ENCODE results near the gene ALPL. TPM values are rescaled to one million over a fixed set of nuclear protein-coding genes. Genes with fewer than 3 reads are reported as not detected.

The ALPL gene
- total RNA-seq, 1 experiment from 2014 or later: 410 TPM

GRCh38 chr1:21613072-21613867, 104.0 kb downstream of the ALPL start:
- Histone ChIP-seq H3K4me3 (no peak overlapping the region), H3K9me3 (replicated peaks) (no peaks in the 10 kb centered on the region), H3K4me1 (replicated peaks) (no peaks in the 10 kb centered on the region), H3K27me3 (replicated peaks) (no peaks in the 10 kb centered on the region; the same call in 1 of the 2 replicates), H3K27ac (no peak overlapping the region), H3K36me3 (no peaks in the 10 kb centered on the region)
- DNase-seq (ENCODE audit: low read depth in 1 of 2, low spot score in 2 of 2): no peak

GRCh38 chr1:21614419-21615115, 105.3 kb downstream of the ALPL start:
- Histone ChIP-seq H3K36me3 (no peaks in the 10 kb centered on the region), H3K4me1 (replicated peaks) (no peaks in the 10 kb centered on the region), H3K27ac (no peak overlapping the region), H3K27me3 (replicated peaks) (no peaks in the 10 kb centered on the region; the same call in none of the 2 replicates), H3K4me3 (no peak overlapping the region), H3K9me3 (replicated peaks) (no peaks in the 10 kb centered on the region)
- DNase-seq (ENCODE audit: low read depth in 1 of 2, low spot score in 2 of 2): no peak

DNA sequence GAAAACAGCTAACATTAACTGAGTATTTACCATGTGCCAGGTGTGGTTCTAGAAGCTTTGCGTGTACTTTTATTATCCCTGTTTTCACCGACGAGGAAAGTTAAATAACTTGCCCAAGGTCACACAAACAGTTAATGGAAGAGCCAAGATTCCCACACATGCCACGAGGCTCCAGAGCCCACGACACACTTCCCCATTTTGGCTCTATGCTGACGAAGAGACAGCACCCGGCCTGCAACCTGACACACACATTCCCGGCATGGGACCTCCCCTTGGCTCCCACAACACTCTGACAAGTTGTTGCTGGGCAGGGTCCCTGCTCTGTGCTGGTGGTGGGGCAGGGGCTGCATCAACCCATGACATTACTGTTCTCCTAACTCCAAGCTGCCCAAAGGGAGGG, 107.1 kb downstream of the ALPL start:
- Histone ChIP-seq H3K27me3 (replicated peaks) (peaks cover 6% of the 10 kb centered on the region), H3K27ac (no peak overlapping the region), H3K4me1 (replicated peaks) (no peaks in the 10 kb centered on the region), H3K36me3 (no peaks in the 10 kb centered on the region), H3K4me3 (no peak overlapping the region), H3K9me3 (replicated peaks) (no peaks in the 10 kb centered on the region)
- no peak for DNase-seq (ENCODE audit: low read depth in 1 of 2, low spot score in 2 of 2)

- H3K27ac ChIP-seq: no peak overlapping the region
- no peak overlapping the region for H3K4me3 ChIP-seq
- peaks cover 4% of the 10 kb centered on the region; the same call in 1 of the 2 replicates for H3K4me1 ChIP-seq (replicated peaks)
- H3K27me3 ChIP-seq (replicated peaks): peaks cover 14% of the 10 kb centered on the region
- H3K36me3 ChIP-seq: no peaks in the 10 kb centered on the region
- DNase-seq (ENCODE audit: low read depth in 1 of 2, low spot score in 2 of 2): no peak
- H3K9me3 ChIP-seq (replicated peaks): no peaks in the 10 kb centered on the region
These were observed 108.0 kb downstream of the ALPL start for GRCh38 chr1:21617126-21617738.

- Histone ChIP-seq H3K9me3 (replicated peaks) (no peaks in the 10 kb centered on the region), H3K27me3 (replicated peaks) (peaks cover 14% of the 10 kb centered on the region), H3K27ac (no peak overlapping the region), H3K4me3 (no peak overlapping the region), H3K4me1 (replicated peaks) (peaks cover 7% of the 10 kb centered on the region), H3K36me3 (no peaks in the 10 kb centered on the region)
- no peak for DNase-seq (ENCODE audit: low read depth in 1 of 2, low spot score in 2 of 2)
These were observed 108.8 kb downstream of the ALPL start for GRCh38 chr1:21618059-21618458.

- Histone ChIP-seq H3K27me3 (replicated peaks) (peaks cover 14% of the 10 kb centered on the region), H3K27ac (no peak overlapping the region), H3K4me1 (replicated peaks) (peaks cover 7% of the 10 kb centered on the region), H3K4me3 (no peak overlapping the region), H3K36me3 (no peaks in the 10 kb centered on the region), H3K9me3 (replicated peaks) (no peaks in the 10 kb centered on the region)
- DNase-seq (ENCODE audit: low read depth in 1 of 2, low spot score in 2 of 2): no peak
These were observed 109.5 kb downstream of the ALPL start for GRCh38 chr1:21618561-21619374.

- Histone ChIP-seq H3K4me3 (no peak overlapping the region), H3K27me3 (replicated peaks) (peaks cover 14% of the 10 kb centered on the region), H3K9me3 (replicated peaks) (no peaks in the 10 kb centered on the region), H3K4me1 (replicated peaks) (peaks cover 7% of the 10 kb centered on the region), H3K36me3 (no peaks in the 10 kb centered on the region), H3K27ac (no peak overlapping the region)
- no peak for DNase-seq (ENCODE audit: low read depth in 1 of 2, low spot score in 2 of 2)
These were observed 110.2 kb downstream of the ALPL start for GRCh38 chr1:21619375-21619947.

GRCh38 chr1:21620011-21620410, 110.8 kb downstream of the ALPL start:
- DNase-seq (ENCODE audit: low read depth in 1 of 2, low spot score in 2 of 2): no peak
- peaks cover 7% of the 10 kb centered on the region for H3K4me1 ChIP-seq (replicated peaks)
- H3K27ac ChIP-seq: no peak overlapping the region
- no peaks in the 10 kb centered on the region for H3K36me3 ChIP-seq
- H3K4me3 ChIP-seq: no peak overlapping the region
- no peaks in the 10 kb centered on the region for H3K9me3 ChIP-seq (replicated peaks)
- H3K27me3 ChIP-seq (replicated peaks): peaks cover 14% of the 10 kb centered on the region

DNA sequence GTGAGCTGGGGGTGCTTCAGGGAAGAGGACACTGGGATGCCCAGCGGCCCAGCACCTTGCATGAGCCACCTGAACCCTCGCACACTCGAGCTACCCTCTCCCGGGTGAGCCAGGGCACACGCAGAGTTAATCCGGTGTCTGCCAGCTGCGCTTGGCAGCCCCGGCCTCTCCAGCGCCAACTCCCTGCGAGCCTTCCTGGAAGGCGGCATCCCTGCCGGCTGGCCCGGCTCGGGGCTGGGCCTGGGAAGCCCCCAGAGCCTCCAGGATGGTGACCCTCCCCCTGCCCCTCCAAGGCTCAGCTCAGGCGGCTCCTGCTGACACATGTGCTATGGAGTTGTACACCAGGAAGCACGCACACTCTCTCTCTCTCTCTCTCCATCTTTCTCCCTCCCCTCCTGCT, 111.3 kb downstream of the ALPL start:
- Histone ChIP-seq H3K9me3 (replicated peaks) (no peaks in the 10 kb centered on the region), H3K27ac (no peak overlapping the region), H3K4me3 (no peak overlapping the region), H3K27me3 (replicated peaks) (peaks cover 14% of the 10 kb centered on the region), H3K4me1 (replicated peaks) (peaks cover 7% of the 10 kb centered on the region), H3K36me3 (no peaks in the 10 kb centered on the region)
- no peak for DNase-seq (ENCODE audit: low read depth in 1 of 2, low spot score in 2 of 2)

DNA sequence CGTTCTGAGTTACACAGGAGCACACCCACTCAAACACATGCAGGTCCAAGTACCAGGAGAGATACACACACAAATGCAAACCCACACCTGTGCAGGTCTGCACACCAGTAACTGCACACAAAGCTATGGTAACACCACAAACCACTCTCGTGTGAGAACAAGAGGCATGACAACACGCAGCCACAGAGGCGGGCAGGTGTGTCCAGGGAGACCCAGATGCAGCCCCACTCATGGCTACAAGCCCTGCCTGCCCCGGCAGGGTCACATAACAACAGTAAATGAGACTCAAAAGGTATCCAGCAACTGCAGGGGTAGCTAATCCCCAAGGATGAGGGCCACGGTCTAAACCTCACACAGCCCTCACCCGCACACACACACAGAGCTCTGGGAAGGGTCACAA, 111.8 kb downstream of the ALPL start:
- no peak for DNase-seq (ENCODE audit: low read depth in 1 of 2, low spot score in 2 of 2)
- peaks cover 7% of the 10 kb centered on the region for H3K4me1 ChIP-seq (replicated peaks)
- H3K9me3 ChIP-seq (replicated peaks): no peaks in the 10 kb centered on the region
- H3K27ac ChIP-seq: no peak overlapping the region
- no peaks in the 10 kb centered on the region for H3K36me3 ChIP-seq
- peaks cover 14% of the 10 kb centered on the region for H3K27me3 ChIP-seq (replicated peaks)
- no peak overlapping the region for H3K4me3 ChIP-seq

DNA sequence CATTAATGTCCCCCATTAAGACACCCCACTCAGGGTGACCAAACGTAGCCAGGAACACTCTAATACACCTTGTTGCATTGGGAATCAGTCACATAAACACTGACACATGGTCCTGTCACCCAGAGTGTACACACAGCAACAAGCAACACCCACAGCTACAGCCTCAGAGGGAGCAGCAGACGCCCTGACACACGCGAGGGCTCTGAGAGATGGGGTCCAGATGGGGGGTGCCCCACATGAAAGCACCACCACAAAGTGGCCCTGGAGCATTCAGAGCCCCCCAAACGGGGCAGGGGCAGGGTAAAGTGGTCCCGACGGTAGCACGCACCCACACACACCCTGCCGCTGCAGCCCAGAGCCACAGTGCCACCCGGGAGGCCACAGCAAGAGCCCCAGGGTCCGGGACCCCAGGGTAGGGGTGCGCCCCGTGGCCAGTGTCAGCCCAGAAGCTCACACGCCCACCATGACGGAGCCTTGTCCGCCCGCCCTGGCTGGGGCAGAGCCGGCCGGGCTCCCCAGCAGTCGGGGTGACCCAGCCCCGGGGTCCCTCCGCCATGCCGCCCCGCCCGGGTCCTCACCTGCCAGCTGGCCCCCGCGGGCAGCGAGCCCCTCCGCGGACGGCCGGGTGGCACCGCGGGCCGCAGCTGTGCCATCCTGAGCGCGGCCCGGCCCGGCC, 112.7 kb downstream of the ALPL start:
- DNase-seq (ENCODE audit: low read depth in 1 of 2, low spot score in 2 of 2): no peak
- Histone ChIP-seq H3K4me3 (peak overlapping the region; percentile 18; the same call in 1 of the 2 replicates), H3K9me3 (replicated peaks) (no peaks in the 10 kb centered on the region), H3K27me3 (replicated peaks) (peaks cover 14% of the 10 kb centered on the region), H3K27ac (no peak overlapping the region), H3K4me1 (replicated peaks) (peaks cover 11% of the 10 kb centered on the region), H3K36me3 (no peaks in the 10 kb centered on the region)

- Histone ChIP-seq H3K4me1 (replicated peaks) (peaks cover 19% of the 10 kb centered on the region), H3K4me3 (peak overlapping the region; percentile 18; the same call in 1 of the 2 replicates), H3K27me3 (replicated peaks) (peaks cover 14% of the 10 kb centered on the region), H3K9me3 (replicated peaks) (no peaks in the 10 kb centered on the region), H3K27ac (no peak overlapping the region), H3K36me3 (no peaks in the 10 kb centered on the region)
- DNase-seq (ENCODE audit: low read depth in 1 of 2, low spot score in 2 of 2): no peak
These were observed 113.5 kb downstream of the ALPL start for GRCh38 chr1:21622466-21623315.
